H1 (cell line): Measurements from ENCODE around the gene SPACA5B. TPM values are rescaled to one million over a fixed set of nuclear protein-coding genes. Genes with fewer than 3 reads are reported as not detected.

ENCODE experiments used
- CTCF ChIA-PET: fragments of 300-600 bp; sonication (Branson Sonifier 250); formaldehyde crosslinking; loops from one replicate; lab custom pipeline; 2021; ENCODE audit not compliant: partially characterized antibody; lab: Charles Lee
- POLR2A ChIA-PET: fragments of 300-600 bp; sonication (Branson Sonifier 250); formaldehyde crosslinking; loops from one replicate; lab custom pipeline; 2021; ENCODE audit warnings: inconsistent platforms; ENCODE audit not compliant: partially characterized antibody; lab: Charles Lee
- DNase-seq, 2 experiments: peaks; one replicate each; pipeline versions ENCODE4 v3.0.0 to v3.0.0-alpha.2; 2010 to 2022; ENCODE audit warnings: low spot score in 2 of 2, low read depth in 1 of 2, mixed read lengths in 1 of 2
- FAIRE-seq: peaks from 2 replicates; lab custom pipeline; 2011; peaks lifted over from hg19 to GRCh38; lab: Jason Lieb, UNC
- H2AFZ ChIP-seq: 2 replicates; pipeline ENCODE4 v1.8.1; 2012; ENCODE audit warnings: low read length, inconsistent platforms
- H2AK5ac ChIP-seq: 2 replicates; pipeline ENCODE4 v1.6.1; 2013; ENCODE audit warnings: low read depth, low read length
- H2BK120ac ChIP-seq: replicated peaks from 2 replicates; pipeline ENCODE3; 2013; ENCODE audit warnings: low read depth, low read length, inconsistent platforms
- H2BK12ac ChIP-seq: 2 replicates; pipeline ENCODE4 v1.6.1; 2013; ENCODE audit warnings: low read depth, low read length
- H2BK15ac ChIP-seq: 2 replicates; pipeline ENCODE4 v1.6.1; 2013; ENCODE audit warnings: low read length
- H2BK20ac ChIP-seq: 2 replicates; pipeline ENCODE4 v1.6.1; 2013; ENCODE audit warnings: low read length
- H2BK5ac ChIP-seq: 2 replicates; pipeline ENCODE4 v1.6.1; 2013; ENCODE audit warnings: low read depth, low read length
- H3K14ac ChIP-seq: 2 replicates; pipeline ENCODE4 v1.6.1; 2013; ENCODE audit warnings: inconsistent platforms; ENCODE audit not compliant: insufficient read length
- H3K18ac ChIP-seq: 2 replicates; pipeline ENCODE4 v1.6.1; 2013; ENCODE audit warnings: low read length; ENCODE audit errors: extremely low read depth
- H3K23ac ChIP-seq: 2 replicates; pipeline ENCODE4 v1.6.1; 2013; ENCODE audit warnings: inconsistent platforms; ENCODE audit not compliant: insufficient read length
- H3K23me2 ChIP-seq: 2 replicates; pipeline ENCODE4 v1.6.1; 2013; ENCODE audit warnings: low read depth, low read length
- H3K27ac ChIP-seq: 2 replicates; pipeline ENCODE4 v1.6.1; 2011; ENCODE audit warnings: low read depth, low read length, inconsistent platforms
- H3K27me3 ChIP-seq, 4 experiments: replicated peaks in 1 of 4; 1 replicate in 1 of 4; 2 replicates in 3 of 4; pipeline versions ENCODE4 v1.6.1 to v1.8.1; 2011 to 2013; ENCODE audit warnings: low read length in 3 of 4, mild to moderate bottlenecking in 3 of 4, inconsistent platforms in 2 of 4, mixed read lengths in 2 of 4, moderate library complexity in 1 of 4; ENCODE audit not compliant: control insufficient read depth in 3 of 4, insufficient read depth in 3 of 4; ENCODE audit errors: extremely low read depth in 1 of 4
- H3K36me3 ChIP-seq, 4 experiments: 2 replicates each; pipeline versions ENCODE4 v1.6.1 to v1.8.1; 2011 to 2013; ENCODE audit warnings: mild to moderate bottlenecking in 4 of 4, low read length in 3 of 4, moderate library complexity in 2 of 4, control low read depth in 1 of 4, inconsistent platforms in 1 of 4; ENCODE audit not compliant: insufficient read depth in 4 of 4, control insufficient read depth in 2 of 4
- H3K4ac ChIP-seq: replicated peaks from 2 replicates; pipeline ENCODE3; 2013; ENCODE audit warnings: low read length, low read depth, mixed read lengths, inconsistent platforms; ENCODE audit not compliant: insufficient read length
- H3K4me1 ChIP-seq, 4 experiments: replicated peaks in 1 of 4; 1 replicate in 1 of 4; 2 replicates in 3 of 4; pipeline versions ENCODE4 v1.6.1 to v1.8.1; 2011 to 2013; ENCODE audit warnings: low read length in 3 of 4, inconsistent platforms in 2 of 4, mixed read lengths in 1 of 4; ENCODE audit not compliant: insufficient read depth in 4 of 4, control insufficient read depth in 3 of 4
- H3K4me2 ChIP-seq, 2 experiments: 2 replicates each; pipeline versions ENCODE4 v1.6.1 to v1.8.1; 2011 to 2013; ENCODE audit warnings: low read depth in 2 of 2, low read length in 2 of 2, control low read depth in 1 of 2, inconsistent platforms in 1 of 2, mild to moderate bottlenecking in 1 of 2; ENCODE audit not compliant: insufficient read depth in 1 of 2
- H3K4me3 ChIP-seq, 4 experiments: fragments of 200-600, 300-600 bp in 1 of 4; sonication (generic), shearing (Covaris generic), sonication (Bioruptor Twin) in 1 of 4; 2 replicates each; pipeline versions ENCODE4 v1.5.1 to v1.8.1; 2011 to 2016; ENCODE audit warnings: low read length in 4 of 4, low read depth in 3 of 4, control low read depth in 2 of 4, inconsistent platforms in 2 of 4, mild to moderate bottlenecking in 2 of 4, mixed read lengths in 1 of 4, moderate library complexity in 1 of 4; ENCODE audit not compliant: insufficient read depth in 2 of 4; ENCODE audit errors: extremely low read depth in 1 of 4
- H3K56ac ChIP-seq: replicated peaks from 2 replicates; pipeline ENCODE3; 2013; ENCODE audit warnings: low read depth, mild to moderate bottlenecking, mixed read lengths, low read length, inconsistent platforms; ENCODE audit not compliant: insufficient read length
- H3K79me1 ChIP-seq: 2 replicates; pipeline ENCODE4 v1.6.1; 2013; ENCODE audit warnings: low read depth, low read length, control low read depth
- H3K79me2 ChIP-seq, 2 experiments: 2 replicates each; pipeline versions ENCODE4 v1.6.1 to v1.8.1; 2012 to 2013; ENCODE audit warnings: low read length in 2 of 2, mild to moderate bottlenecking in 2 of 2, inconsistent platforms in 1 of 2; ENCODE audit not compliant: insufficient read depth in 2 of 2, control insufficient read depth in 1 of 2
- H3K9ac ChIP-seq, 4 experiments: replicated peaks in 1 of 4; 1 replicate in 1 of 4; 2 replicates in 3 of 4; pipeline versions ENCODE4 v1.6.1 to v1.8.1; 2011 to 2013; ENCODE audit warnings: low read depth in 3 of 4, low read length in 3 of 4, control low read depth in 2 of 4, mild to moderate bottlenecking in 2 of 4, moderate library complexity in 2 of 4, inconsistent platforms in 1 of 4; ENCODE audit errors: extremely low read depth in 1 of 4
- H3K9me3 ChIP-seq, 2 experiments: 2 replicates each; pipeline versions ENCODE4 v1.6.1 to v1.8.1; 2012 to 2013; ENCODE audit warnings: mild to moderate bottlenecking in 2 of 2, moderate library complexity in 2 of 2, control low read depth in 1 of 2, inconsistent platforms in 1 of 2, low read depth in 1 of 2, low read length in 1 of 2, mixed read lengths in 1 of 2; ENCODE audit not compliant: insufficient read depth in 2 of 2
- H4K20me1 ChIP-seq, 2 experiments: replicated peaks in 1 of 2; 2 replicates each; pipeline versions ENCODE3 to v1.8.1; 2011 to 2013; ENCODE audit warnings: inconsistent platforms in 2 of 2, low read length in 2 of 2, mild to moderate bottlenecking in 1 of 2; ENCODE audit not compliant: insufficient read depth in 2 of 2, control insufficient read depth in 1 of 2
- H4K5ac ChIP-seq: 2 replicates; pipeline ENCODE4 v1.6.1; 2013; ENCODE audit warnings: low read length, low read depth, mixed read lengths, inconsistent platforms; ENCODE audit not compliant: insufficient read length
- H4K8ac ChIP-seq: 2 replicates; pipeline ENCODE4 v1.8.0; 2013; ENCODE audit warnings: mild to moderate bottlenecking, moderate library complexity, low read length, inconsistent platforms; ENCODE audit not compliant: insufficient read depth; ENCODE audit errors: extremely low read depth
- H4K91ac ChIP-seq: replicated peaks from 2 replicates; pipeline ENCODE3; 2013; ENCODE audit warnings: low read length, mixed read lengths, inconsistent platforms; ENCODE audit not compliant: insufficient read length
- BACH1 ChIP-seq: IDR thresholded peaks from 2 replicates; pipeline ENCODE4 v1.6.1; 2012; ENCODE audit warnings: low read length, improper control_type of control experiment
- EGR1 ChIP-seq: IDR thresholded peaks from 2 replicates; pipeline ENCODE4 v1.6.1; 2011; ENCODE audit warnings: low read depth, low read length, borderline replicate concordance
- JUN ChIP-seq: IDR thresholded peaks from 2 replicates; pipeline ENCODE4 v1.6.1; 2011; ENCODE audit warnings: low read depth, mild to moderate bottlenecking, improper control_type of control experiment, low read length
- MAX ChIP-seq: IDR thresholded peaks from 2 replicates; pipeline ENCODE4 v1.6.1; 2012; ENCODE audit warnings: inconsistent platforms
- RBBP5 ChIP-seq: IDR thresholded peaks from 2 replicates; pipeline ENCODE4 v1.7.1; 2012; ENCODE audit warnings: low read depth, mild to moderate bottlenecking, inconsistent platforms, low read length, moderate library complexity, borderline replicate concordance
- RXRA ChIP-seq: IDR thresholded peaks from 2 replicates; pipeline ENCODE4 v1.6.1; 2011; ENCODE audit warnings: low read depth, mild to moderate bottlenecking, low read length, moderate library complexity; ENCODE audit not compliant: insufficient read depth
- WGBS, 2 experiments: shearing (Covaris generic) in 1 of 2; methylation state at CpG; one replicate each; pipeline versions ENCODE4 v1.1.6 to v1.1.7; 2013 to 2015; ENCODE audit warnings: low lambda C conversion rate in 2 of 2, mixed read lengths in 2 of 2, inconsistent platforms in 1 of 2, low coverage in 1 of 2, missing lambda C conversion rate in 1 of 2; ENCODE audit not compliant: insufficient replicate concordance in 2 of 2, insufficient coverage in 1 of 2, insufficient read length in 1 of 2; ENCODE audit errors: extremely low coverage in 1 of 2, missing lambda C conversion rate in 1 of 2; 5-methylcytosine and 5-hydroxymethylcytosine counted together
- polyA plus RNA-seq, 7 experiments: library from polyadenylated mRNA; depleted of rRNA in 3 of 7; stranded (reverse) in 5 of 7; unstranded in 2 of 7; fragments of >200 nt in 5 of 7; fragments of 200-250 nt in 2 of 7; gene quantifications; 1 replicate in 5 of 7; 2 replicates in 1 of 7; 4 replicates in 1 of 7; pipeline versions ENCODE4 v1.2.1 to v1.2.3, GENCODE V29; 2011 to 2013; ENCODE audit warnings: missing spikeins in 2 of 7, mixed read lengths in 2 of 7
- total RNA-seq: library from RNA; stranded (reverse); fragmentation: NEBNext Ultra II Directional; extraction: Animal tissue kit (Norgen Biotek cat#: 25700); gene quantifications from 2 replicates; pipeline ENCODE4 v1.2.1, GENCODE V29; 2021

SPACA5B gene
- total and polyA plus RNA-seq, 2 of the 8 experiments (the other 6 are each of a cell fraction or from before 2014, with no cell fraction given): not detected

- H3K79me2 ChIP-seq: no peaks in the 10 kb centered on the region
- H3K27me3 ChIP-seq: no peaks in the 10 kb centered on the region
- no peak overlapping the region for H3K4ac ChIP-seq
- H3K23me2 ChIP-seq: no peaks in the 10 kb centered on the region
- no peak for DNase-seq
- no peaks in the 10 kb centered on the region for H3K36me3 ChIP-seq
- no peak overlapping the region for H3K27ac ChIP-seq
- TF ChIP-seq RBBP5 (no peak), RXRA (no peak), EGR1 (no peak), MAX (no peak), BACH1 (no peak), JUN (no peak)
- no peak overlapping the region for H2BK5ac ChIP-seq
- no peaks in the 10 kb centered on the region for H3K9me3 ChIP-seq
- no peak overlapping the region for H4K8ac ChIP-seq
- WGBS, 2 experiments: 96% methylated on average over 4 of the region's 4 CpGs; no CpG with 5 or more reads in 1 of the 2 experiments
- no peak overlapping the region for H4K5ac ChIP-seq
- H3K14ac ChIP-seq: no peak overlapping the region
- no peak overlapping the region for H2AFZ ChIP-seq
- no peak overlapping the region for H3K4me2 ChIP-seq
- H2BK15ac ChIP-seq: no peak overlapping the region
- ChIA-PET POLR2A (no interaction called here), CTCF (no interaction called here)
- H4K91ac ChIP-seq: no peak overlapping the region
- H3K79me1 ChIP-seq: no peaks in the 10 kb centered on the region
- H3K4me3 ChIP-seq: no peak overlapping the region
- H2AK5ac ChIP-seq: no peak overlapping the region
- H3K18ac ChIP-seq: no peak overlapping the region
- H3K23ac ChIP-seq: no peak overlapping the region
- H3K56ac ChIP-seq: no peak overlapping the region
- no peak for FAIRE-seq
- no peak overlapping the region for H2BK12ac ChIP-seq
- no peaks in the 10 kb centered on the region for H4K20me1 ChIP-seq
- H3K4me1 ChIP-seq: no peaks in the 10 kb centered on the region
- H3K9ac ChIP-seq: no peak overlapping the region
- no peak overlapping the region for H2BK20ac ChIP-seq
- no peak overlapping the region for H2BK120ac ChIP-seq
Measured at GRCh38 chrX:48179691-48180090, 49.3 kb downstream of the SPACA5B start.
